Activated CD8-positive, alpha-beta memory T cell treated with anti-CD3 and anti-CD28 coated beads, Interleukin-2, amount 50 U/mL, for 1 hour (primary cell): Measurements from ENCODE around the gene TM4SF4.

Experiments used
- DNase-seq: peaks from one replicate; pipeline ENCODE4 v3.0.0-alpha.2; 2020; ENCODE audit errors: extremely low read depth

The TM4SF4 gene

DNA sequence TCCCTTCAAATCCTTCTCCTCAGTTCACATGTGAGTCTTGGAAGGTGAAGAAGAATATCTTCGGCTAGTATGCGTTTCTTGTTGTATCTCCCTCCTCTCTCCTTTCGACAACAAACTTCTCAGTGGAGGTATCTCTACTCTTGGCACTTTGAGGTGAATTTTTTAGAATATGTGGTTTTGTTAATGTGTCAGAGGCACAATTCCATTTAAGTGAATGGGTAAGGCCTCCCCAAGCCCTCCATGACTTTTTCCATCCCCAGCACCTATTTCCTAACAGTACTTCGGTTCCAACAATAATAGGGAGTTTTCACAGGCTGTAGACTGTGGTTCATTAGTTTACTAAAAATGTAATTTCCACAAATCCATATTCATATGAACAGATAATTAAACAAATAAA lies 74.2 kb downstream of the TM4SF4 start:
- no peak for DNase-seq

DNA sequence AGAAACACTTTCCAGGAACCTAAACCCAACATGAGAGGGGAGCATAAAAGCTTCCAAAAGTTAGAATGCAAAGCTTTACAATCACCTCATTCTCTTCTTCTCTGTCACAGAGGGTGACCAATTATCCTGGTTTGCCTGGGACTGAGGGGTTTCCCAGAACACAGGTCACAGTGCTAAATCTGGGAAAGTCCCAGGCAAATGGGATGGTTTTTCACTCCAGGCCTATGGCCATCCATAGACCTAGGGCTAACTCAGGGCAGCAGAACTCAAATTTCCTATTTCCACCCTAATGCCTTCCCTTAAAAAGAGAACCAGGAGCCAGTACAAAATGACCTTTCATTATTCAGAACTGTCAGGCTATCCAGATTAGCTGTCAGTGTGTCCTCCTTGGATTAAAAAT lies 77.0 kb downstream of the TM4SF4 start:
- no peak for DNase-seq

DNA sequence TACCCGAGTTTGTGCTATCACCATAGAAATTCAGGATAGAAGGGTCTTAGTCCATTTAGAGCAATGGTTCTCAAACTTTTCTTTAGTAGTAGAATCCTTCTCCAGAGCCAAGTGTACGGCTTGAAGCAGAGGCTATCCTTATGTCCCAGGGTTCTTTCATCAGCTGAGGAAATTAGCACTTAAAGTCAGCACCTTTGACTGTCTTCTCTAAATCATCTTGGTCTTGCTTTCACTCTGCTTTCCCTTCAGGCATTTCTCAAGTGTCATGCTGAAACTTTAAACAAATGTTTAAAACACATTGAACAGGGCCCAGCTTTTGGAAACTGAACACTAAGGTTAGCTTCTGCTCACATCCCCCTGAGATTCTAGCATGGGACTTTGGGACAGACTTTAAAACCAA lies 78.2 kb downstream of the TM4SF4 start:
- DNase-seq, result no peak
